Vein endothelial cell (primary cell): ENCODE results near the gene KCNAB1. TPM values are rescaled to one million over a fixed set of nuclear protein-coding genes. Genes with fewer than 3 reads are reported as not detected.

ENCODE experiments used
- total RNA-seq: library from RNA; depleted of rRNA; stranded (reverse); fragments of >200 nt; gene quantifications from 2 replicates; pipeline ENCODE4 v1.2.3, GENCODE V29; 2012

KCNAB1 gene
- total RNA-seq, result 0.19 and 0.33 TPM in 2 replicates

DNA sequence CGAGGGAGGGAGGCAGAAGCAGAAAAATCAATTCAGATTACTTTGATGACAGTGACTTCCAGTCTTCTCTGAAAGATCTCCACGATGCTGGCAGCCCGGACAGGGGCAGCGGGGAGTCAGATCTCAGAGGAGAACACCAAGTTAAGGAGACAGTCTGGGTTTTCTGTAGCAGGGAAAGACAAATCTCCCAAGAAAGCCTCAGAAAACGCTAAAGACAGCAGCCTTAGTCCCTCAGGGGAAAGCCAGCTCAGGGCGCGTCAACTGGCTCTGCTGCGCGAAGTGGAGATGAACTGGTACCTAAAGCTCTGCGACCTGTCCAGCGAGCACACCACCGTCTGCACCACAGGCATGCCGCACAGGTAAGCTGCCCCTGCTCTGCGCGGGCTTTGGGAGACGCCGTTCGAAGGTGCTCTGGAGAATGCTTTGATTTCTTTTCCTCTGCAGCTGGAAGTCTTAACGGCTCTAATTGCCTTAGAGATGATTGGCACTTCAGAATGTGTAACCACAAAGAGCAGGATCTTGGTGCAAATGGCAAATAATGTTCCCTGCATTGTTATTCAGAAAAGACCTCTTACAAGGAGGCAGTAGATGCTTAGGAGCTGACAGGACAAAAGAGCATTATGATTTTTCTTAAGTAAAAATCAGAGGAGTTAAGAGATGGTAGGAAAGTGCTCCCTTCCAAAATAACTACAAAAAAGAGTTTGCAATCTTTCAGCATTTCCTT is at the start of gene KCNAB1:
Gene KCNAB1, plus strand, starts transcription at position 51 of the 724 bp plus-strand sequence.

DNA sequence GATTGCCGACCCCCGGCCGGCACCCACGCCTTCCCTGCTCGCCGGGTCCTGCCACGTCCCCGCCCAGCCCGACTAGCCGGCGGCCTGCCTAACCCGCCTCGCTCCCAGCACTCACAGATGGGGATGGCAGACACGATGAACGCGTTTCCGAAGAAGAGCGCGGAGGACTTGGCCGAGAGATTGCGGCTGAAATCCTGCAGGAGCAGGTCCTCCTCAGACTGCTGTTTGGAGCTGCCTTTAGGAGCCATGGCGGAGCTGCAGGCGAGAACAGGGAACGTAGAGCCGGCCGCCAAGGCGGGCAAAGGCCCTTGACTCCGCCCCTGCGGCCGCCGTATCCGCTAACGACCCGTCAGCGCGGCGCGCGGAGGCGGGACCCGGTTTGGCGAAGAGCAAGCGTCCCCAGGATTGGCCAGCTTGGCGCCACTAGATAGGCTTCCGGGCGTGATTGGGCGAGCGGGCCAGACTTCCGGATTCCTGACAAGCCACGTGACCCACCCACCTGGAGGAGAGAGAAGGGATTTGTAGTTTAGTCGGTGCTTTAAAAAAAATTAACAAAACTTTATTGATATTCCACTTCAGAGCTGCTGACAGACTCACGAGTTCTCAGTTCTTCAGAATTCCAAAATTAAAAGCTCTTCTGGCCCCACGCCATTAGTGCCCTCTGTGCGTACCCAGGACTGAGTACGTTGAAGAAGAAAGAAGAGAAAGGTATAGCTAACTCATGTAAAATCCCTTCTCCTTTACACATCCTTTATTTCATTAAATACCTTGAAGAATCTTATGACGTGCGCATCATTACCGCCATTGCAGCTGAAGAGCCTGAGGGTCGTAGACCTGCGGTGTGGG is 434.7 kb downstream of the KCNAB1 start, which contains the start of gene SSR3:
Gene SSR3, minus strand, starts transcription at position 276 of the 846 bp plus-strand sequence. Its CDS starts 28 bp downstream, at position 248.

Other genes starting within 250 kb of the KCNAB1 start
- gene GMPS, start 249.9 kb upstream of the KCNAB1 start, total RNA-seq, result 41.5 and 67.5 TPM in 2 replicates